Measurements from ENCODE around the gene SHBG. TPM values are rescaled to one million over a fixed set of nuclear protein-coding genes. Genes with fewer than 3 reads are reported as not detected.

SHBG gene, protein sequence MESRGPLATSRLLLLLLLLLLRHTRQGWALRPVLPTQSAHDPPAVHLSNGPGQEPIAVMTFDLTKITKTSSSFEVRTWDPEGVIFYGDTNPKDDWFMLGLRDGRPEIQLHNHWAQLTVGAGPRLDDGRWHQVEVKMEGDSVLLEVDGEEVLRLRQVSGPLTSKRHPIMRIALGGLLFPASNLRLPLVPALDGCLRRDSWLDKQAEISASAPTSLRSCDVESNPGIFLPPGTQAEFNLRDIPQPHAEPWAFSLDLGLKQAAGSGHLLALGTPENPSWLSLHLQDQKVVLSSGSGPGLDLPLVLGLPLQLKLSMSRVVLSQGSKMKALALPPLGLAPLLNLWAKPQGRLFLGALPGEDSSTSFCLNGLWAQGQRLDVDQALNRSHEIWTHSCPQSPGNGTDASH
- 0.93 TPM for polyA plus RNA-seq (2013, experiment 1 of 4)
- 1.3 TPM for polyA plus RNA-seq (2013, experiment 2 of 4)
- 1.4 TPM for polyA plus RNA-seq (2013, experiment 3 of 4)
- 1.0 TPM for polyA plus RNA-seq (2013, experiment 4 of 4)

DNA sequence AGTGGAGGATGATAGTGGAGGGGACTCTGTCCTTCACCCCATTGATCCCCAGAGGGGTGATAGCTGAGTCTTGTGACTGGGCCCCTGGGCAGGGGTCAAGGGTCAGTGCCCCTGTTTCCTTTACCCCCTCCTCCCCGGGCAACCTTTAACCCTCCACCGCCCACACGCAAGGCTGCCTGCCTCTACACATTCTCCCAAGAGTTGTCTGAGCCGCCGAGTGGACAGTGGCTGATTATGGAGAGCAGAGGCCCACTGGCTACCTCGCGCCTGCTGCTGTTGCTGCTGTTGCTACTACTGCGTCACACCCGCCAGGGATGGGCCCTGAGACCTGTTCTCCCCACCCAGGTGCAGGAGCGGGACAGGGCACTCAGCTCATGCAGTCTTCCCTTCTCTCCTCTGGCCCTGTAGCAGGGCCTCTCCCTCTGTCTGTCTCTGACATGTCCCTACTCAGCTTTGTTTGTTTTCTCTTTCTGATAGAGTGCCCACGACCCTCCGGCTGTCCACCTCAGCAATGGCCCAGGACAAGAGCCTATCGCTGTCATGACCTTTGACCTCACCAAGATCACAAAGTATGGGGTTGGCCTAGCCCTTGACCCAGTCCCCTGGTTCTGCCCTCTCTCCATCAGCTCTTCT is at the start of gene SHBG:
TSS of gene SHBG (plus strand) at position 197 of the 633 bp plus-strand sequence. CDS start at position 235, 38 bp downstream.
- WGBS, 2 experiments: 86% methylated on average over 13 of the region's 13 CpGs
- no peaks in the 10 kb centered on the region for H3K27me3 ChIP-seq (ENCODE audit: control insufficient read depth, insufficient read depth, low read length, poor library complexity, severe bottlenecking)
- H3K4me3 ChIP-seq (ENCODE audit: insufficient read depth, low read depth, low read length): no peak within 1 kb of the TSS
- H3K9me3 ChIP-seq (ENCODE audit: control insufficient read depth, low read length): no peaks in the 10 kb centered on the region
- no peaks in the 10 kb centered on the region for H3K36me3 ChIP-seq (ENCODE audit: control insufficient read depth, insufficient read depth, low read length)
- H3K4me1 ChIP-seq (ENCODE audit: control insufficient read depth, insufficient read depth, low read length): peaks cover 7% of the 10 kb centered on the region
- no peak within 1 kb of the TSS for H3K27ac ChIP-seq (ENCODE audit: insufficient read depth, low read depth, low read length, poor library complexity, severe bottlenecking)

DNA sequence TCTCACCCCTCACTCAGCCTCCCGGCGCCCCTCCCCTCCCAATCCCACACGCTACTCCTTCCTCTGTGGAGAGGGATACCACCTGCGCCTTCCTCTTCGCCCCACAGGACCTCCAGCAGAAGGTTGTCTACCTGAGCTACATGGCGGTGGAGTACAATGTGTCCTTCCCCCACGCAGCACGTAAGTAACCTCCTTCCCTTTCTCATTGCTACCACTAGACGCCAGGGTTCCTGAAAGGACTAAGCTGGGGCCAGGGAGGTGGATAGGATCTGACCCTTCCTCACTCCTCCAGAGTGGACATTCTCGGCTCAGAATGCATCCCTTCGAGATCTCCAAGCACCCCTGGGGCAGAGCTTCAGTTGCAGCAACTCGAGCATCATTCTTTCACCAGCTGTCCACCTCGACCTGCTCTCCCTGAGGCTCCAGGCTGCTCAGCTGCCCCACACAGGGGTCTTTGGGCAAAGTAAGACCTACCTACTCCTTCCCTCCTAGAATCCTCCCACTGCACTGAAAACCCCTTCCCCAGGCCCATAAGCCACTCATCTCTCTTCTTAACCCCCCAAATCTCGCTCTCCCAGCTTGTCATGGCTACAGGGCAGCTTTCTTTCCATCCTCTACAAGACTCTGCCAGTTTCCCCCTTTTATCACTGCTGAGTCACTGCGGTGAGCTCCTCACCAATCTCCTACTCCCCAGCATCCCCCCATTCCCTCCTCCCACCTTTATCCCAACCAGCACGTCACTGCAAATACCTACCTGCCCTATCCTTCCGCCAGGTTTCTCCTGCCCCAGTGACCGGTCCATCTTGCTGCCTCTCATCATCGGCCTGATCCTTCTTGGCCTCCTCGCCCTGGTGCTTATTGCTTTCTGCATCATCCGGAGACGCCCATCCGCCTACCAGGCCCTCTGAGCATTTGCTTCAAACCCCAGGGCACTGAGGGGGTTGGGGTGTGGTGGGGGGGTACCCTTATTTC is 49.0 kb upstream of the SHBG start:
- 91% methylated on average over 23 of the region's 23 CpGs for WGBS, 2 experiments
- Histone ChIP-seq H3K4me1 (ENCODE audit: control insufficient read depth, insufficient read depth, low read length) (no peaks in the 10 kb centered on the region), H3K27ac (ENCODE audit: insufficient read depth, low read depth, low read length, poor library complexity, severe bottlenecking) (no peak overlapping the region), H3K9me3 (ENCODE audit: control insufficient read depth, low read length) (no peaks in the 10 kb centered on the region), H3K4me3 (ENCODE audit: insufficient read depth, low read depth, low read length) (no peak overlapping the region), H3K27me3 (ENCODE audit: control insufficient read depth, insufficient read depth, low read length, poor library complexity, severe bottlenecking) (no peaks in the 10 kb centered on the region), H3K36me3 (ENCODE audit: control insufficient read depth, insufficient read depth, low read length) (peaks cover 22% of the 10 kb centered on the region)

DNA sequence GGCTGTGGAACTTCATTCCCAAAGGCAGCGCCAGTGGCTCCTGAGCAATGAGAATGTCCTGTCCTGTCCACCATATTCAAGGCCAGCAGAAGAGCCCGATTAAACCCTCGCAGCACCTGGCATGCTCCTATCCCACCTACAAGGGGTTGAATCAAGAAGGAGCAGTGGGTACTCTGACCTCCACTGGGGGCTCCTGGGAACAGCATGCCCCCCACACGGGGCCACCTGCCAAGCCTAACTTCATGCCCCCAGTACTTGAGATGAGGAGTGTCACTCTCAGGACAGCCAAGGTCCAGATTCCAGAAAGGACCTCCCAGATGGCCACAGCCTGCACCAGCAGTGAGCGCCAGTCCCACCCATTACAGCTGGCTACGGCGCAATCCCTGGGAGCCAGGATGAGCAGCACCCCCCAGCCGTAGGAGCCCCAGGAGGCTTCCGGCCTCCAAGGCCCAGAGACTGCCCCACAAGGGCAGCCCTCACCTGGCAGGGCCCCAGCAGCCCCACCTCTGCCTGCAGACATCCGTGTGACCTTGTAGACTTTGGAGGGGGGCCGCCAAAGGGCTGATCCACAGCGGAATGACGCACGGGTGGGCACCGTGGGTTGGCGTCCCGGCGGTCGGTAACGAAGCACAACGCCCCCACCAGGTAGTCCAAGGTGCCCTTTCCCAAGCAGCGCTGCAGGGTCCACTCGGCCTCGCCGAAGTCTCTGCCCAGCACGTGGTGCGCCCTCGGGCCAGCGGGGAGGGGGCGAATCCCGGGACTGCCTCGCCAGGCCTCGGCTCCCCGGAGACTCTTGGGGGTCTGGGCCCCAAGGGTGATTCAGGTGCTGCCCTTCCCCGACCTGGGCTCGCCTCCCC is 47.3 kb upstream of the SHBG start:
- H3K4me3 ChIP-seq (ENCODE audit: insufficient read depth, low read depth, low read length): no peak overlapping the region
- no peaks in the 10 kb centered on the region for H3K9me3 ChIP-seq (ENCODE audit: control insufficient read depth, low read length)
- peaks cover 16% of the 10 kb centered on the region for H3K36me3 ChIP-seq (ENCODE audit: control insufficient read depth, insufficient read depth, low read length)
- H3K27ac ChIP-seq (ENCODE audit: insufficient read depth, low read depth, low read length, poor library complexity, severe bottlenecking): peak overlapping the region; percentile 96
- H3K4me1 ChIP-seq (ENCODE audit: control insufficient read depth, insufficient read depth, low read length): no peaks in the 10 kb centered on the region
- 93 to 95% methylated on average over 36 of the region's 36 CpGs for WGBS, 2 experiments
- H3K27me3 ChIP-seq (ENCODE audit: control insufficient read depth, insufficient read depth, low read length, poor library complexity, severe bottlenecking): no peaks in the 10 kb centered on the region

DNA sequence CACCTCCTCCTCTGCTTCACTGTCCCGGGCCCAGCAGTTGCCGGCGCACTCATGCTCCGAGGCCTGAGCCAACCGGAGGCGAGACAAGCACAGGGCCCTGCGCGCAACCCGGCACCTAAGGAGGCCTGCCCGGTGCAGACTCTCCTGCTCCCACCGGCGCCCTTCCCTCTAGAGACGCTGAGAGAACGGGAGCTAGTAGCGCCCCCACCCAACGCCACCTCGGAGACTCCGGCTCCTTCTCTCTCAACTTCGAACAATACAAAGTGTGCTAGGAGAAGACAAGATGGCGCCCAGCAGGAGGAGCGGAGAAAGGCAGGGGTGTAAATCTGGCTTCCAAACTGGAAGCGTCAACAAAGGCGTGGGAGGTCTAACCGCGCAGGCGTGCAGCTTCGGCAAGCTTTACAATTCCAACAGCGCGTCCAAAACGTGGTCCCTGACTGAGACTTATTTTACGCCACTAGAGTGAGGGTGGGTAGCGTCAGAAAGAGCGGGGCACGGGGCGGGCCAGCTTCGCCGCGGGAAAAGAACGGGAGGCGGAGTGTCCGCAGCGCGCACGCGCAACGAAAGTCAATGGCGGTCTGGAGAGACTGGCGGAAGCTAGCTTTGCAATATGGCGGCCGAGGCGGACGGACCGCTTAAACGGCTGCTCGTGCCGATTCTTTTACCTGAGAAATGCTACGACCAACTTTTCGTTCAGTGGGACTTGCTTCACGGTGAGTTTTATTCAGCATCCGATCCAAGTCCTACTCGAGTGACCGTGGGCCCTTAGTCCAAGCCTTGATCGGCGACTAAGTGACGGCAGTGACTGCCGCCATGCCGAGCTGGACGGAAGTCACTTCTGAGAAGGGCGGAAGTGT is 46.5 kb upstream of the SHBG start, which contains the start of gene MPDU1:
TSS of gene MPDU1 (plus strand) at position 600 of the 857 bp plus-strand sequence. CDS start at position 611, 11 bp downstream.
- Histone ChIP-seq H3K9me3 (ENCODE audit: control insufficient read depth, low read length) (no peaks in the 10 kb centered on the region), H3K4me3 (ENCODE audit: insufficient read depth, low read depth, low read length) (peak within 1 kb of the TSS; percentile 68), H3K4me1 (ENCODE audit: control insufficient read depth, insufficient read depth, low read length) (no peaks in the 10 kb centered on the region), H3K27ac (ENCODE audit: insufficient read depth, low read depth, low read length, poor library complexity, severe bottlenecking) (peak within 1 kb of the TSS; percentile 96), H3K36me3 (ENCODE audit: control insufficient read depth, insufficient read depth, low read length) (peaks cover 10% of the 10 kb centered on the region), H3K27me3 (ENCODE audit: control insufficient read depth, insufficient read depth, low read length, poor library complexity, severe bottlenecking) (no peaks in the 10 kb centered on the region)
- WGBS, 2 experiments: 37 to 39% methylated on average over 69 of the region's 69 CpGs

DNA sequence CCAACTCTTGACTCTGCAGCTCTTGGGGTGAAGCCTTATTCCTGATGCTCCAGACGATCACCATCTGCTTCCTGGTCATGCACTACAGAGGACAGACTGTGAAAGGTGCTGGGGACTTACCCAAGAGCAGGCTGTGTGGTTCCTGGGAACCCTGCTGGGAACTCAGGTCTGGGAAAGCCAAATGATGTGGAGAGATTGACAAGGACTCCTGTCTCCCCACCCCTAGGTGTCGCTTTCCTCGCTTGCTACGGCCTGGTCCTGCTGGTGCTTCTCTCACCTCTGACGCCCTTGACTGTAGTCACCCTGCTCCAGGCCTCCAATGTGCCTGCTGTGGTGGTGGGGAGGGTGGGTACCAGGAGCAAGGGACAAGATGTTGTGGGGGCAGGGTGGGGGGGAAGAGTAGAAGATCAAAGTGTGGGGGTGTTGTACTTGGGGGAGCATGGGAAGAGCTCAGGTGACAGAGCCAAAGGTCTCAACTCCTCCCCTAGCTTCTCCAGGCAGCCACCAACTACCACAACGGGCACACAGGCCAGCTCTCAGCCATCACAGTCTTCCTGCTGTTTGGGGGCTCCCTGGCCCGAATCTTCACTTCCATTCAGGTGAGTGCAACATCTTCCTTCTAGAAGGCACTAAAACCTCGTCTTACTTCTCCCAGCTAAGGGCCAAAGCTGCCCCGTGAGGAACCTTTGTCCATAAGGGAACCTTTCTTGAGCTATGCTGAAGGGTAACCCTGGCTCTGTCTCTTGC is 43.1 kb upstream of the SHBG start:
- H3K4me1 ChIP-seq (ENCODE audit: control insufficient read depth, insufficient read depth, low read length): peaks cover 20% of the 10 kb centered on the region
- H3K27me3 ChIP-seq (ENCODE audit: control insufficient read depth, insufficient read depth, low read length, poor library complexity, severe bottlenecking): no peaks in the 10 kb centered on the region
- no peaks in the 10 kb centered on the region for H3K9me3 ChIP-seq (ENCODE audit: control insufficient read depth, low read length)
- peaks cover 19% of the 10 kb centered on the region for H3K36me3 ChIP-seq (ENCODE audit: control insufficient read depth, insufficient read depth, low read length)
- no peak overlapping the region for H3K27ac ChIP-seq (ENCODE audit: insufficient read depth, low read depth, low read length, poor library complexity, severe bottlenecking)
- H3K4me3 ChIP-seq (ENCODE audit: insufficient read depth, low read depth, low read length): no peak overlapping the region
- WGBS, 2 experiments: 87% methylated on average over 9 of the region's 9 CpGs

DNA sequence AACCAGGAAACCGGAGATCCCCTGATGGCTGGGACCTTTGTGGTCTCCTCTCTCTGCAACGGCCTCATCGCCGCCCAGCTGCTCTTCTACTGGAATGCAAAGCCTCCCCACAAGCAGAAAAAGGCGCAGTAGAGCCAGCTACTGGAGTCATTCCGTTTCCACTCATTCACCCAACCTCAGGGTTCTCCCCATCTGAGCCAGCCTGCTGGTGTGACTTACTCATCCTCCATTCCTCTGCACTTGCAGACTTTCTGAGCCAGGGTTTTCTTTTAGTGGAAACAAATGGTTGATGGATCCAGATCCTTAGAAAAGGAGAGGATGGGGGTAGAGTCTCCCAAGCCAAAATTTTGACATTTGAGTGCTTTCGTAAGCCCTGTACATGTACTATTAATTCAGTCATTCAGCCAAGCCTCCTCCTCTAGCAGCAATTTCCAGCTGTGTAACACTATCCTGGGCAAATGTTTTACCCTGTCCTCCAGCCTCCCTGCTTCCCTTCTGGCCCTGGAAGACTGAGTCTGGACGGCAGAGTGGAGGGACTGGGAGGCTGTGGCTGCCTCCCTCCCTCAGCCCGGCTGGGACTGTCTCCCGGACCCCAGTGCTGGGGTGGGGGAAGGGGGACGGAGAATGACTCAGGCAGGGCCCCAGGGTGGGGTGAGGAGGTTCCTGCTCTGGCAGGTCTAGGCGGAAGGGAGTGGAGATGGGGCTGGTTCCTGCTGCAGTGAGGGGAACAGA is 42.3 kb upstream of the SHBG start:
- no peaks in the 10 kb centered on the region for H3K27me3 ChIP-seq (ENCODE audit: control insufficient read depth, insufficient read depth, low read length, poor library complexity, severe bottlenecking)
- no peak overlapping the region for H3K4me3 ChIP-seq (ENCODE audit: insufficient read depth, low read depth, low read length)
- 80 to 87% methylated on average over 12 of the region's 12 CpGs for WGBS, 2 experiments
- no peaks in the 10 kb centered on the region for H3K9me3 ChIP-seq (ENCODE audit: control insufficient read depth, low read length)
- peaks cover 27% of the 10 kb centered on the region for H3K36me3 ChIP-seq (ENCODE audit: control insufficient read depth, insufficient read depth, low read length)
- H3K4me1 ChIP-seq (ENCODE audit: control insufficient read depth, insufficient read depth, low read length): peaks cover 22% of the 10 kb centered on the region
- H3K27ac ChIP-seq (ENCODE audit: insufficient read depth, low read depth, low read length, poor library complexity, severe bottlenecking): no peak overlapping the region

DNA sequence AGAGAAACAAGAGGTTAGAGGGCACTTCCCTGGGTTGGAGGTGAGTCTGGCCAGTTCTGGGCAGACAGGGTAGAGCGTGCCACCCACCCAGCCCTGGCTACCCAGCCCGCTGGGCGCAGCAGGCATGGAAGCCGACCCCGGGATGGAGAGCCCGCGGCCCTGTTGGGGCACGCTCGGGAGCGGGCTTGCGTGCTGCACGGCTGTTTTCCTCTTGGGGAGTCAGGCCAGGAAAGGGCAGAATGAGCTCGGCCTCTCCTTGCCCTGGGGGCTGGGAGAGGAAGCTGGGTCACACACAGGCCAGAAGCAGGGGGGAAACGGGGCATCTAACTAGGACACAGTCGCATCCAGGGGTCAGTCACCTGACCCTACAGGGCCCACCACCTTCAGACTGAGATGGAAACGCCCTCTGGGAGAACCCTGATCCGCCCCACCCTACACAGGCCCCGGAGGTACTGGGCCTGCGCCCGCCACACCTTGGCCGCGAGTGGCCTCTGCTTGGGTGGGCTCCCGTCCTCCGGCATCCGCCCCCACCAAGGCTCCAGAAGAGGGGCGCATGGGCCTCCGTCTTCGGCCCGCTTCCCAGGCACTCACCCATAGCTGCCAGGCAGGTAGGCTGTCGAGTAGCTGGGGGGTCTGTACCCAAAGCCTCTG is 41.3 kb upstream of the SHBG start:
- Histone ChIP-seq H3K4me1 (ENCODE audit: control insufficient read depth, insufficient read depth, low read length) (peaks cover 29% of the 10 kb centered on the region), H3K9me3 (ENCODE audit: control insufficient read depth, low read length) (no peaks in the 10 kb centered on the region), H3K27ac (ENCODE audit: insufficient read depth, low read depth, low read length, poor library complexity, severe bottlenecking) (no peak overlapping the region), H3K4me3 (ENCODE audit: insufficient read depth, low read depth, low read length) (peak overlapping the region; percentile 38), H3K27me3 (ENCODE audit: control insufficient read depth, insufficient read depth, low read length, poor library complexity, severe bottlenecking) (no peaks in the 10 kb centered on the region), H3K36me3 (ENCODE audit: control insufficient read depth, insufficient read depth, low read length) (peaks cover 38% of the 10 kb centered on the region)
- 85 to 90% methylated on average over 30 of the region's 30 CpGs for WGBS, 2 experiments

Measured in ectodermal cell (in vitro differentiated cells).